ENCODE results near the gene TRPV6. TPM values are rescaled to one million over a fixed set of nuclear protein-coding genes. Genes with fewer than 3 reads are reported as not detected.

The TRPV6 gene
- under 0.01 TPM for total RNA-seq

GRCh38 chr7:142885311-142886230 lies at the start of gene TRPV6:
TSS of gene TRPV6 (minus strand) at chr7:142885745.

GRCh38 chr7:142933624-142934023 lies 48.1 kb upstream of the TRPV6 start, which contains the start of gene TRPV5:
TSS of gene TRPV5 (minus strand) at chr7:142933746. CDS start at chr7:142933459, 287 bp downstream.

GRCh38 chr7:142854372-142855113 lies 31.0 kb downstream of the TRPV6 start, which contains the start of gene EPHB6:
TSS of gene EPHB6 (plus strand) at chr7:142855076. CDS start at chr7:142863228, 8,152 bp downstream.

Other genes starting within 250 kb of the TRPV6 start
- gene PRSS1, start 136.3 kb downstream of the TRPV6 start, total RNA-seq = not detected
- not detected for gene PRSS2, start 114.8 kb downstream of the TRPV6 start, total RNA-seq
- 21.9 TPM for gene EPHB6, start 30.7 kb downstream of the TRPV6 start, total RNA-seq
- 0.23 TPM for gene TRPV5, start 48.0 kb upstream of the TRPV6 start, total RNA-seq
- not detected for gene LLCFC1, start 53.7 kb upstream of the TRPV6 start, total RNA-seq
- 2.5 TPM for gene KEL, start 76.6 kb upstream of the TRPV6 start, total RNA-seq
- 0.69 TPM for gene OR9A2, start 141.4 kb upstream of the TRPV6 start, total RNA-seq
- not detected for gene OR6V1, start 166.6 kb upstream of the TRPV6 start, total RNA-seq
- gene PIP, start 246.3 kb upstream of the TRPV6 start, total RNA-seq = not detected

Data from diencephalon (tissue), 1 donor.